Vagina (tissue), 2 donors: ENCODE measurements around the gene GPR37L1. TPM values are rescaled to one million over a fixed set of nuclear protein-coding genes. Genes with fewer than 3 reads are reported as not detected.

Experiments used
- DNase-seq, 2 donors: peaks; one replicate each; pipeline ENCODE4 v3.0.0-alpha.2; 2017; ENCODE audit errors: extremely low spot score in 2 of 2
- H3K27ac ChIP-seq: fragments of 200-600 bp; sonication (generic); one replicate; pipeline ENCODE4 v1.5.1; 2019
- H3K27me3 ChIP-seq: fragments of 200-600 bp; sonication (generic); one replicate; pipeline ENCODE4 v1.5.1; 2019
- H3K36me3 ChIP-seq, 2 donors: fragments of 200-600 bp; sonication (generic); one replicate each; pipeline ENCODE4 v1.5.1; 2017 to 2019
- H3K4me1 ChIP-seq: fragments of 200-600 bp; sonication (generic); one replicate; pipeline ENCODE4 v1.5.1; 2019
- H3K4me3 ChIP-seq, 2 donors: fragments of 200-600 bp; sonication (generic); 1 replicate in 1 of 2; 2 replicates in 1 of 2; pipeline ENCODE4 v1.5.1; 2016 to 2019
- H3K9me3 ChIP-seq: fragments of 200-600 bp; sonication (generic); one replicate; pipeline ENCODE4 v1.5.1; 2019
- CTCF ChIP-seq, 3 experiments: fragments of 450-650 bp in 2 of 3; fragments of 200-600 bp in 1 of 3; sonication (generic) in 1 of 3; IDR thresholded peaks; one replicate each; pipeline ENCODE4 v1.5.1; 2017 to 2019; ENCODE audit warnings: antibody characterized with exemption in 3 of 3, mild to moderate bottlenecking in 2 of 3, moderate library complexity in 2 of 3
- POLR2A ChIP-seq, 2 donors: fragments of 450-650 bp; IDR thresholded peaks; one replicate each; pipeline ENCODE4 v1.6.1; 2017; ENCODE audit warnings: antibody characterized with exemption in 2 of 2, mild to moderate bottlenecking in 2 of 2, moderate library complexity in 2 of 2
- POLR2AphosphoS5 ChIP-seq, 2 donors: sonication (generic); formaldehyde crosslinking; IDR thresholded peaks; one replicate each; pipeline ENCODE4 v1.9.0; 2017; ENCODE audit warnings: antibody characterized with exemption in 2 of 2, mild to moderate bottlenecking in 2 of 2, low read depth in 1 of 2; ENCODE audit not compliant: insufficient read depth in 1 of 2
- intact Hi-C: fragments of 100-400 bp; cut with DNase I; formaldehyde crosslinking; loops from one replicate; pipeline ENCODE4 v1.15.1; 2023
- total RNA-seq: library from RNA; depleted of rRNA; stranded (reverse); fragments of >200 nt; gene quantifications from one replicate; pipeline ENCODE4 v1.2.3, GENCODE V29; 2016

The GPR37L1 gene
- total RNA-seq, 1 donor from 2014 or later, result 0.25 TPM

DNA sequence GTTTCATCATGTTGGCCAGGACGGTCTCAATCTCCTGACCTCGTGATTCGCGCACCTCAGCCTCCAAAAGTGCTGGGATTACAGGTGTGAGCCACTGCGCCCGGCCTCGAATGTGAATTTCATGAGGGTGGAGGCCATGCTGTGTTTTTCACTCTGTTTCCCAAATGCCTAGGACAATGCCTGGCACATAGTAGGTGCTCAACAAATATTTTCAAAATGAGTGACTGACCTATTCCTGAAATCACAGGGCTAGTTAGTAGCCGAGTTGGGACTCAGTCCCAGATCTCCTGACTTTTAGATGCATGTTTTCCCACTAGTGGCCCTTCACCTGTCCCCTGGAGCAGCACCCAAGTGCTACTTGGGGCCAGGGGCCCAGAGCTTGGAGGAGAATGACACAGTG lies 6.4 kb upstream of the GPR37L1 start:
- no peak overlapping the region for H3K4me3 ChIP-seq
- TF ChIP-seq POLR2AphosphoS5 (IDR thresholded peaks at IDR 0.05; ENCODE audit: insufficient read depth in 1 of 2, low read depth in 1 of 2) (no peak), POLR2A (IDR thresholded peaks at IDR 0.05) (no peak), CTCF (IDR thresholded peaks at IDR 0.05) (no peak)
- no peaks in the 10 kb centered on the region for H3K9me3 ChIP-seq
- no peak for DNase-seq
- H3K27ac ChIP-seq, result no peak overlapping the region
- H3K36me3 ChIP-seq, result no peaks in the 10 kb centered on the region
- intact Hi-C loops, result no loop called here
- H3K4me1 ChIP-seq, result peaks cover 13% of the 10 kb centered on the region
- H3K27me3 ChIP-seq, result no peaks in the 10 kb centered on the region

DNA sequence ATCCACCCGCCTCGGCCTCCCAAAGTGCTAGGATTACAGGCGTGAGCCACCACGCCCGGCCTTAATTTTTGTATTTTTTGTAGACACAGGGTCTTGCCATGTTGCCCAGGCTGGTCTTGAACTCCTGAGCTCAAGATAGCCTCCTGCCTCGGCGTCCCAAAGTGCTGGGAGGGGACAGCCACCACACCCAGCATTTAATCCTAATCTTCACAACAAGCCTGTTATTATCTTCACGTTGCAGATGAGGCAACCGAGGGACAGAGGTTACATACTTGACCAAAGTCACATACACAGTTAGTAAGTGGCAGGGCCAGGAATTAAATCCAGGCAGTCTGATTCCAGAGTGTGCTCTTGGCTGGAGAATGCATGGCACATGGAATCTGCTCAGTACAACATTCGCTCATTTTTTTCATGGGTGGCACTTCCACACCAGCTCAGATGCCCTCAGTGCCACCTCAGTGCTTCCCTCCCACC lies 4.8 kb upstream of the GPR37L1 start:
- intact Hi-C loops, result no loop called here
- no peaks in the 10 kb centered on the region for H3K36me3 ChIP-seq
- no peaks in the 10 kb centered on the region for H3K9me3 ChIP-seq
- H3K4me3 ChIP-seq, result no peak overlapping the region
- no peak for DNase-seq
- TF ChIP-seq POLR2AphosphoS5 (IDR thresholded peaks at IDR 0.05; ENCODE audit: insufficient read depth in 1 of 2, low read depth in 1 of 2), result no peak
- no peak for TF ChIP-seq CTCF (IDR thresholded peaks at IDR 0.05)
- TF ChIP-seq POLR2A (IDR thresholded peaks at IDR 0.05), result no peak
- H3K4me1 ChIP-seq, result peaks cover 9% of the 10 kb centered on the region
- H3K27me3 ChIP-seq, result no peaks in the 10 kb centered on the region
- H3K27ac ChIP-seq, result no peak overlapping the region

GRCh38 chr1:202121006-202121405 lies 1.7 kb upstream of the GPR37L1 start:
- TF ChIP-seq POLR2A (IDR thresholded peaks at IDR 0.05) (no peak), POLR2AphosphoS5 (IDR thresholded peaks at IDR 0.05; ENCODE audit: insufficient read depth in 1 of 2, low read depth in 1 of 2) (no peak), CTCF (IDR thresholded peaks at IDR 0.05) (no peak)
- intact Hi-C loops, result no loop called here
- H3K4me3 ChIP-seq, result no peak overlapping the region
- no peak for DNase-seq
- H3K27me3 ChIP-seq, result no peaks in the 10 kb centered on the region
- H3K4me1 ChIP-seq, result no peaks in the 10 kb centered on the region
- no peaks in the 10 kb centered on the region for H3K36me3 ChIP-seq
- H3K27ac ChIP-seq, result no peak overlapping the region
- no peaks in the 10 kb centered on the region for H3K9me3 ChIP-seq

DNA sequence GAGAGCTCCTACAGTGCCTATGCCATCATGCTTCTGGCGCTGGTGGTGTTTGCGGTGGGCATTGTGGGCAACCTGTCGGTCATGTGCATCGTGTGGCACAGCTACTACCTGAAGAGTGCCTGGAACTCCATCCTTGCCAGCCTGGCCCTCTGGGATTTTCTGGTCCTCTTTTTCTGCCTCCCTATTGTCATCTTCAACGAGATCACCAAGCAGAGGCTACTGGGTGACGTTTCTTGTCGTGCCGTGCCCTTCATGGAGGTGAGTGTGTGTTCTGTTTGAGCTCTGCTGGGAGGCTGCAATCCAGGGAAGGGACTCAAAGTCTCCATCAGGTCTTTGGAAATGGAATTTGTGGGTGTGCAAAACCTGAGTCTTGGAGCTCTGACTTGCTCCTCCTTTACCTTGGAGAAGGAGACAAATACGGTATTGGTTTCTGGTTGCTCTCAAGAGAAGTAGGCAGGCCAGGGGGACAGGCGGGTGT lies 658 bp downstream of the GPR37L1 start:
- no peak for TF ChIP-seq POLR2AphosphoS5 (IDR thresholded peaks at IDR 0.05; ENCODE audit: insufficient read depth in 1 of 2, low read depth in 1 of 2)
- no peak for TF ChIP-seq CTCF (IDR thresholded peaks at IDR 0.05)
- DNase-seq, result no peak
- Histone ChIP-seq H3K27me3 (no peaks in the 10 kb centered on the region), H3K4me1 (peaks cover 4% of the 10 kb centered on the region), H3K27ac (no peak overlapping the region), H3K9me3 (no peaks in the 10 kb centered on the region), H3K36me3 (no peaks in the 10 kb centered on the region), H3K4me3 (no peak overlapping the region)
- intact Hi-C loops, result no loop called here

DNA sequence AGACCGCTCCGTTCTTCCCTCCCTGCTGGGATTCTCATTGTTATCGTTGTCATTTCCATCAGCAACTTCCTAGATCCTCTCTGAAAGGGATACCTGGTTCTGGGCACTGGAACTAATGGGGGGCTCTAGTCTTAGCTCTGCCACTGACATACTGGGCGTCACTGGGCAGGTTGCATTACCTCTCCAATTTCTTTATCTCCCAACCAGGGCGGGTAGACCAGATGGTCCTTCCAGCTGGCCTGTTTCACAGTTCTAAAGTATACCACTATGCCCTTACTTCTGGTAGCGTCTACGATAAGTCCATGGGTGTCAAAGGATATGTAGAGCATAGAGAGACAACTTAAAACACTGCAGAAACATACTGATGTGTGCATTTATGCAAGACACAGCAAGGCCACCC lies 1.4 kb downstream of the GPR37L1 start:
- Histone ChIP-seq H3K27me3 (no peaks in the 10 kb centered on the region), H3K36me3 (no peaks in the 10 kb centered on the region), H3K9me3 (no peaks in the 10 kb centered on the region), H3K4me3 (no peak overlapping the region), H3K27ac (no peak overlapping the region), H3K4me1 (peaks cover 11% of the 10 kb centered on the region)
- TF ChIP-seq POLR2A (IDR thresholded peaks at IDR 0.05) (no peak), POLR2AphosphoS5 (IDR thresholded peaks at IDR 0.05; ENCODE audit: insufficient read depth in 1 of 2, low read depth in 1 of 2) (no peak), CTCF (IDR thresholded peaks at IDR 0.05) (no peak)
- intact Hi-C loops, result no loop called here
- DNase-seq, result no peak
